Measurements from ENCODE around the gene SPIB.
"Not testable (repeated sequence)": the region's sequence is repeated elsewhere in the genome, so short reads cannot be mapped to it uniquely, and the experiment has no call there.

Gene SPIB

GRCh38 chr19:50418176-50419021, at the start of gene SPIB:
Gene SPIB, plus strand, starts transcription at chr19:50418938. Its CDS starts 25 bp downstream, at chr19:50418963.
- DNase-seq (ENCODE audit: low read depth in 2 of 2): no peak

- DNase-seq (ENCODE audit: low read depth in 2 of 2): no peak
These were observed 46.7 kb upstream of the SPIB start for GRCh38 chr19:50371914-50372475.

GRCh38 chr19:50376166-50377050, 42.3 kb upstream of the SPIB start, which contains the start of gene NR1H2:
Gene NR1H2, plus strand, starts transcription at chr19:50376457. Its CDS starts 1,149 bp downstream, at chr19:50377606.
- DNase-seq (ENCODE audit: low read depth in 2 of 2): peak; percentile 85 to 88

- no peak for DNase-seq (ENCODE audit: low read depth in 2 of 2)
These were observed 41.7 kb upstream of the SPIB start for GRCh38 chr19:50377051-50377461.

GRCh38 chr19:50377517-50377916, 41.2 kb upstream of the SPIB start:
- DNase-seq (ENCODE audit: low read depth in 2 of 2): no peak

- no peak for DNase-seq (ENCODE audit: low read depth in 2 of 2)
These were observed 40.4 kb upstream of the SPIB start for GRCh38 chr19:50378169-50378862.

- no peak for DNase-seq (ENCODE audit: low read depth in 2 of 2)
These were observed 39.9 kb upstream of the SPIB start for GRCh38 chr19:50378863-50379236.

GRCh38 chr19:50379602-50380001, 39.1 kb upstream of the SPIB start:
- no peak for DNase-seq (ENCODE audit: low read depth in 2 of 2)

- DNase-seq (ENCODE audit: low read depth in 2 of 2): no peak
These were observed 38.6 kb upstream of the SPIB start for GRCh38 chr19:50380137-50380536.

- no peak for DNase-seq (ENCODE audit: low read depth in 2 of 2)
These were observed 38.0 kb upstream of the SPIB start for GRCh38 chr19:50380751-50381151.

GRCh38 chr19:50381881-50382729, 36.6 kb upstream of the SPIB start:
- DNase-seq (ENCODE audit: low read depth in 2 of 2): no peak

GRCh38 chr19:50383001-50383851, 35.5 kb upstream of the SPIB start:
- no peak for DNase-seq (ENCODE audit: low read depth in 2 of 2)

- DNase-seq (ENCODE audit: low read depth in 2 of 2): peak; percentile 97
These were observed 34.7 kb upstream of the SPIB start, which contains the start of gene POLD1 for GRCh38 chr19:50383852-50384684. Gene POLD1, plus strand, starts transcription at chr19:50384347. Its CDS starts 14,505 bp downstream, at chr19:50398852.

- DNase-seq (ENCODE audit: low read depth in 2 of 2): no peak
These were observed 33.8 kb upstream of the SPIB start for GRCh38 chr19:50384685-50385535.

GRCh38 chr19:50387176-50387867, 31.4 kb upstream of the SPIB start:
- DNase-seq (ENCODE audit: low read depth in 2 of 2): no peak

GRCh38 chr19:50387868-50388245, 30.9 kb upstream of the SPIB start:
- DNase-seq (ENCODE audit: low read depth in 2 of 2): no peak

- not testable (repeated sequence) for DNase-seq (ENCODE audit: low read depth in 2 of 2)
These were observed 28.4 kb upstream of the SPIB start for GRCh38 chr19:50390295-50390694.

All from stimulated activated CD8-positive, alpha-beta memory T cell treated with anti-CD3 and anti-CD28 coated beads, Interleukin-15, amount 100 ng/mL, for 4 hours (primary cell).